Activated CD4-positive, CD25-positive, alpha-beta regulatory T cell treated with anti-CD3 and anti-CD28 coated beads, Interleukin-2, amount 50 U/mL, for 72 hours (primary cell): ENCODE measurements around the gene SLC16A1.
"Not testable (repeated sequence)": the region's sequence is repeated elsewhere in the genome, so short reads cannot be mapped to it uniquely, and the experiment has no call there.

ENCODE experiments used
- DNase-seq: peaks from one replicate; pipeline ENCODE4 v3.0.0; 2021

SLC16A1 gene

DNA sequence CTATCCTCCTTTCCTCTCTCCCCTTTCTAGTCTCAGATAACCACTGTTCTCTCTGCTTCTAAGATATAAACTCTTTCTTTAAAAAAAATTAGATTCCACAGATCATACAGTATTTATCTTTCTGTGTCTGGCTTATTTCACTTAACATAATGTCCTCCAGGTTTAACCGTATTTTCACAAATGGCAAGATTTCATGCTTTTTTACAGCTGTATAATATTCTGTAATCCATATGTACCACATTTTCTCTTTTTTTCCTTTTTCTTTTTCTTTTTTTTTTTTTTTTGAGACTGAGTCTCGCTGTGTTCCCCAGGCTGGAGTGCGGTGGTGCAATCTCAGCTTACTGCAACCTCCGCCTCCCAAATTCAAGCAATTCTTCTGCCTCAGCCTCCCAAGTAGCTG is 5.1 kb upstream of the SLC16A1 start:
- no peak for DNase-seq

- DNase-seq = no peak
These were observed 4.4 kb upstream of the SLC16A1 start for GRCh38 chr1:112960384-112960783.

GRCh38 chr1:112958236-112958635 is 2.2 kb upstream of the SLC16A1 start:
- not testable (repeated sequence) for DNase-seq

GRCh38 chr1:112957133-112957812 is 1.3 kb upstream of the SLC16A1 start:
- peak; percentile 45 for DNase-seq

GRCh38 chr1:112956544-112957132 is 642 bp upstream of the SLC16A1 start:
- DNase-seq = no peak

DNA sequence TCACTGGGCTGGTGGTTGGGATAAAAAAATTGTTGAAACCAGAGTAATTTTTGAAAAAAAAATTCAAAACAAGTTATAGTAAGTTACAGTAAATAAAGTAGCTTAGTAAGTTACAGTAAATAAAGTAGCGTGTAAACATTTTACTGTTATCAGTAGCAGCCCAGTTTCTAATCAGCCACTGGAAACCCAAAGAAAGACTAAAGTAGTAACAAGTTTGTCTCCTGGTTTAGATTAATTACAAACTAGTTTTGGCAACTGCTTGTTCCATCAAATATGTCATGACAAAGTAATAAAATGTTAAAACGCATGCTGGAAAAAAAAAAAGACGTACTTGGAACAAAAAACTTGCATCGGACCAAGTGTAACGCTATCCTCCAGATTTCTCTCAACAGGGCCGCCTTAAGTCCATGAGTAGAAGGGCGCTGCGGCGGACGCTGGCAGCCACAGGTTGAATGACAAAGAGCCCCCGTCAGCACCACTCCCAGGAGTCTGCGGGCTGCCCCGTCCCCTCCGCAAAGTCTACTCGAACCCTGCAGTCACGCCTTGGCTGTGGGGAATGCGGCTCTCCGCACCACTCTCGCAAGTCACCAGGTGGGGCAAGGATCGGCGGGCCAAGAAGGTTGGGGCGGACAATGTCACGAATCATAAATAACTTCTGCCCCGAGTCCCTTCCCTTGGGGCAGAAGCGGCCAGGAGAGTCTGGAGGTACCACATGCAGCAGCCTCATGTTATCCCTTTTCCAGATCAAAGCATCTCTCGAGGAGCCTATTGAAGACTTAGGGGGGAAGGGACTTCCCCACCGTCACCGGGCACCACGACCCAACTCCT is 837 bp downstream of the SLC16A1 start:
- peak; percentile 70 for DNase-seq

DNA sequence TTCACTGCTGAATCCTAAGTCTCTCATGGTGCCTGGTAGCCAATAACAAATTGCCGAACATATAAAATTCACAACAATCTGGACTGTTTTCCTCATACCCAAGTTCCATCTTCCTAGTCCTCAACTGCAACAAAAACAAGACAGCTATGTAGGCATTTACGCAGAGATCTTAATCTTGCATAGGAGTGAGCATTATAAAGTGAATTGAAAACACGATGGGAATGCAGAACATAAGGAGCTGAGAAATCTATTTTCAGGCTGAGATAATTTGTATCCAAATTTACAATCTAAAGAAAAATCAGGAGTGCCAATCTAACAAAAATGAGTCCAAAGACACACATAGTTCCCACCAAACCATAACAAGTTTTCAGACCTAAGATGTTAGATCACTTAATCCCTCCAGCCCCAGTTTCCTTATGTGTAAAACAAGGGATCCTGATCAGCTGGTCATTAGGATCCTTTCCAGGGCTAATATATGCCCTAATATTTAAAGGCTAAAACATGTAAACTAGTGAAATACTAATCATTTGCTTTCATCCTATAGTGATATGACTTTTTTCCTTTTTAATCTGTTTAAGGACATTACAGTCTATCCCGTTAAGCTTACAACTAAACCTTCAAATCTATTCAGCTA is 1.9 kb downstream of the SLC16A1 start:
- DNase-seq = no peak

- DNase-seq = no peak
These were observed 5.6 kb downstream of the SLC16A1 start for GRCh38 chr1:112950426-112950825.

- no peak for DNase-seq
These were observed 9.3 kb downstream of the SLC16A1 start for GRCh38 chr1:112946683-112947082.

- DNase-seq = no peak
These were observed 16.2 kb downstream of the SLC16A1 start for GRCh38 chr1:112939810-112940209.

- no peak for DNase-seq
These were observed 17.8 kb downstream of the SLC16A1 start for GRCh38 chr1:112938210-112938609.

- no peak for DNase-seq
These were observed 18.5 kb downstream of the SLC16A1 start for GRCh38 chr1:112937495-112937894.

DNA sequence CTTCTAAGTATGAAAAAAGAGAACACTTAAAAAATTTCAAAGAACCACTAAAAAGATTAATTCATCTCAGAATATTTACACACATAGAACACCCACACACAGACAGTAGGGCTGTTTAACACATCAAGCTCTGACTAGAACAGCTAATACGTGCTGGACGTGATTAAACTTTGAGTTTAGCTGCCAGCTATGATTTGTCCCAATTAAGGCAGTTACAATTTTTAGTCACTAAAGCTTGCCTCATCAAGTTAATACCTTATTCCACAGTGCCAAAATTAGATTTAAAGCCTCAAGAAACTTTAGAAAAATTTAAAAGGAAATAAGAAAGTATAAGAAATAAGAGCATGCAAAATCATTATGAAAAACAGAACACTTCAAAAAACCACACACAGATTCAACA is 18.9 kb downstream of the SLC16A1 start:
- no peak for DNase-seq

DNA sequence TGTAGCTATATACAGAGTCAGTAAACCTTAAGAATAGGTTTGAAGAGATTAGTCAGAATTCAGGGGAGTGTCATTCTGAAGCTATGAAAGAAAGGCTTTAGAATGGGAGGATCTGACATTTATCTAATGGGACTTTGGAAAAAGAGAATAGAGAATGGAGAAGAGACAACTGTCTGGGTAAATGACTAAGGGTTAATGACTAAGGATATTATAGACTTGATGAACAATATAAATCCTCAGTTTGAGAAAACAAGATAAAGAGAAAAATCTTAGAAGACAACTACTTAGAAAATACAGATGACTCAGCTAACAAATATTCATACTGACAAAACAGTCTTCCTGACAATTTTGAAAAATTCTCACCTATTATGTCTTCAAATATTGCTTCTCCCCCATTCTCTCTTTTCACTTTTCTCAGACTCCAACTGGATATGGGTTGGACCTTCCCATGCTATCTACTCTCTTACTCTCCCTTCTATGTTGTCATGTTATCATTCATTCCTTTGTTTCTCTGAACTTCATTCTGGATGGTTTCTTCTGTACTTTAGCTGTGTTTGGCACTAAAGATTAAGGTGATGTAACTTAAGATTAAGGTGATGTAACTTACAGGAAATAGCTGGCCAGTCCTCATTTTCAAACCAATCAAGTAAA is 20.4 kb downstream of the SLC16A1 start:
- no peak for DNase-seq

- DNase-seq = no peak
These were observed 21.4 kb downstream of the SLC16A1 start for GRCh38 chr1:112934577-112934976.

DNA sequence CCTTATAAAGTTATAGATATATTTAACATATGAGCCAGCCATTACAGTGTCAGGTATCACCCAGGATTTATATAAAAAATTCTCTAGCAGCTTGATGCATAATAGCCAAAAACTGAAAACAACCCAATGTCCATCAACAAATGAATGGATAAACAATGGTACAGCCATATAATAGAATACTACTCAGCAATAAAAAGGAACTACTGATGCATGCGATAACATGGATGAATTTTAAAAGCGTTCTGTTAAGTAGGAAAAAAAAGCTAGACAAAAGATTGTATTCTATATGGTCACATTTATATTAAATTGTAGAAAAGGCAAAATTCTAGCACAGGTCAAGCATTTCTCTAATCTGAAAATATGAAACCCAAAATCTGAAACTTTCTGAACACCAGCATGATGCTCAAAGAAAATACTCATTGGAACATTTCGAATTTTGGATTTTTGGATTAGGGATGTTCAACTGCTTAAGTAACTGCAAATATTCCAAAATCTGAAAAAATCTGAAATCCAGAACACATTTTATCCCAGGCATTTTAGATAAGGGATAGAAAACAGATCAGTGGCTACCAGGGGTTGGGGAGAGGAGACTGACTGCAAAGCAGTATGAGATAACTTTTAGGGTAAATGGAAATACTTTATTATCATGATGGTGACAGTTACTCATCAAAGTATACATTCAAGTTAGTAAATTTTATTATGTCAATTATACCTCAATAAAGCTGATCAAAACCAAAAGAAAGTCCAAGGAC is 22.0 kb downstream of the SLC16A1 start:
- no peak for DNase-seq

GRCh38 chr1:112929979-112930378 is 26.0 kb downstream of the SLC16A1 start:
- DNase-seq = no peak

- no peak for DNase-seq
These were observed 28.5 kb downstream of the SLC16A1 start for GRCh38 chr1:112927462-112927990.

- DNase-seq = no peak
These were observed 29.1 kb downstream of the SLC16A1 start for GRCh38 chr1:112926858-112927257.

- no peak for DNase-seq
These were observed 31.0 kb downstream of the SLC16A1 start for GRCh38 chr1:112925015-112925414.

DNA sequence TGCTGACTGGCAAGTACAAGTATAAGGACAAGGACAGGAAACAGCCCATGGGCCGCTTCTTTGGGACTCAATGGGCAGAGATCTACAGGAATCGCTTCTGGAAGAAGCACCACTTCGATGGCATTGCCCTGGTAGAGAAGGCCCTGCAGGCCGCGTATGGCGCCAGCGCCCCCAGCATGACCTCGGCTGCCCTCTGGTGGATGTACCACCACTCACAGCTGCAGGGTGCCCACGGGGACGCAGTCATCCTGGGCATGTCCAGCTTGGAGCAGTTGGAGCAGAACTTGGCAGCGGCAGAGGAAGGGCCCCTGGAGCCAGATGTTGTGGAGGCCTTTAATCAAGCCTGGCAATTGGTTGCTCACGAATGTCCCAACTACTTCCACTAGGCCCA is 32.0 kb downstream of the SLC16A1 start:
- DNase-seq = no peak
